GM23338 (cell line): ENCODE results near the gene CRADD.

ENCODE experiments used
- CREB1 ChIP-seq: fragments of 250-450 bp; sonication (Bioruptor Pico); IDR thresholded peaks from 2 replicates; pipeline ENCODE4 v1.5.0; 2020; ENCODE audit warnings: low read depth, mild to moderate bottlenecking, moderate library complexity
- EZH2 ChIP-seq: fragments of 200-600 bp; sonication (generic); IDR thresholded peaks from one replicate; pipeline ENCODE4 v1.8.0; 2017; ENCODE audit warnings: antibody characterized with exemption, mild to moderate bottlenecking, low read depth; ENCODE audit not compliant: unreplicated experiment
- EZH2phosphoT487 ChIP-seq: fragments of 200-600 bp; sonication (generic); IDR thresholded peaks from one replicate; pipeline ENCODE4 v1.8.1; 2018; ENCODE audit warnings: antibody characterized with exemption; ENCODE audit not compliant: unreplicated experiment
- JUNB ChIP-seq: IDR thresholded peaks from one replicate; pipeline ENCODE4 v1.6.1; 2016; ENCODE audit warnings: antibody characterized with exemption; ENCODE audit not compliant: unreplicated experiment
- NANOG ChIP-seq: IDR thresholded peaks from 2 replicates; pipeline ENCODE4 v1.6.1; 2016; ENCODE audit warnings: antibody characterized with exemption, borderline replicate concordance
- POLR2AphosphoS5 ChIP-seq: IDR thresholded peaks from 2 replicates; pipeline ENCODE4 v1.6.1; 2016; ENCODE audit warnings: antibody characterized with exemption, low read depth
- ZNF114 ChIP-seq: fragments of 250-450 bp; sonication (Bioruptor Pico); IDR thresholded peaks from 2 replicates; pipeline ENCODE4 v1.5.0; 2020; ENCODE audit warnings: mild to moderate bottlenecking, moderate library complexity
- TF ChIP-seq, protein P1 (sequence below), 2 experiments: fragments of 200-600 bp in 1 of 2; sonication (generic) in 1 of 2; conservative IDR thresholded peaks; 2 replicates each; pipeline versions ENCODE4 v1.5.1 to v1.6.1; 2016 to 2017; ENCODE audit warnings: antibody characterized with exemption in 2 of 2, low read depth in 2 of 2, mild to moderate bottlenecking in 2 of 2, moderate library complexity in 1 of 2
- TF ChIP-seq, protein P2 (sequence below): IDR thresholded peaks from one replicate; pipeline ENCODE4 v1.6.1; 2018; ENCODE audit warnings: antibody characterized with exemption; ENCODE audit not compliant: unreplicated experiment

GRCh38 chr12:93638954-93639353 lies 38.2 kb upstream of the CRADD start:
- TF ChIP-seq POLR2AphosphoS5 (no peak), CREB1 (CRISPR knock-in tag) (no peak), EZH2 (no peak), EZH2phosphoT487 (no peak), JUNB (no peak), NANOG (no peak), ZNF114 (CRISPR knock-in tag) (no peak)
- TF ChIP-seq, protein P1, sequence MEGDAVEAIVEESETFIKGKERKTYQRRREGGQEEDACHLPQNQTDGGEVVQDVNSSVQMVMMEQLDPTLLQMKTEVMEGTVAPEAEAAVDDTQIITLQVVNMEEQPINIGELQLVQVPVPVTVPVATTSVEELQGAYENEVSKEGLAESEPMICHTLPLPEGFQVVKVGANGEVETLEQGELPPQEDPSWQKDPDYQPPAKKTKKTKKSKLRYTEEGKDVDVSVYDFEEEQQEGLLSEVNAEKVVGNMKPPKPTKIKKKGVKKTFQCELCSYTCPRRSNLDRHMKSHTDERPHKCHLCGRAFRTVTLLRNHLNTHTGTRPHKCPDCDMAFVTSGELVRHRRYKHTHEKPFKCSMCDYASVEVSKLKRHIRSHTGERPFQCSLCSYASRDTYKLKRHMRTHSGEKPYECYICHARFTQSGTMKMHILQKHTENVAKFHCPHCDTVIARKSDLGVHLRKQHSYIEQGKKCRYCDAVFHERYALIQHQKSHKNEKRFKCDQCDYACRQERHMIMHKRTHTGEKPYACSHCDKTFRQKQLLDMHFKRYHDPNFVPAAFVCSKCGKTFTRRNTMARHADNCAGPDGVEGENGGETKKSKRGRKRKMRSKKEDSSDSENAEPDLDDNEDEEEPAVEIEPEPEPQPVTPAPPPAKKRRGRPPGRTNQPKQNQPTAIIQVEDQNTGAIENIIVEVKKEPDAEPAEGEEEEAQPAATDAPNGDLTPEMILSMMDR (conservative IDR thresholded peaks at IDR 0.05; ENCODE audit: low read depth in 2 of 2) = no peak
- TF ChIP-seq, protein P2, sequence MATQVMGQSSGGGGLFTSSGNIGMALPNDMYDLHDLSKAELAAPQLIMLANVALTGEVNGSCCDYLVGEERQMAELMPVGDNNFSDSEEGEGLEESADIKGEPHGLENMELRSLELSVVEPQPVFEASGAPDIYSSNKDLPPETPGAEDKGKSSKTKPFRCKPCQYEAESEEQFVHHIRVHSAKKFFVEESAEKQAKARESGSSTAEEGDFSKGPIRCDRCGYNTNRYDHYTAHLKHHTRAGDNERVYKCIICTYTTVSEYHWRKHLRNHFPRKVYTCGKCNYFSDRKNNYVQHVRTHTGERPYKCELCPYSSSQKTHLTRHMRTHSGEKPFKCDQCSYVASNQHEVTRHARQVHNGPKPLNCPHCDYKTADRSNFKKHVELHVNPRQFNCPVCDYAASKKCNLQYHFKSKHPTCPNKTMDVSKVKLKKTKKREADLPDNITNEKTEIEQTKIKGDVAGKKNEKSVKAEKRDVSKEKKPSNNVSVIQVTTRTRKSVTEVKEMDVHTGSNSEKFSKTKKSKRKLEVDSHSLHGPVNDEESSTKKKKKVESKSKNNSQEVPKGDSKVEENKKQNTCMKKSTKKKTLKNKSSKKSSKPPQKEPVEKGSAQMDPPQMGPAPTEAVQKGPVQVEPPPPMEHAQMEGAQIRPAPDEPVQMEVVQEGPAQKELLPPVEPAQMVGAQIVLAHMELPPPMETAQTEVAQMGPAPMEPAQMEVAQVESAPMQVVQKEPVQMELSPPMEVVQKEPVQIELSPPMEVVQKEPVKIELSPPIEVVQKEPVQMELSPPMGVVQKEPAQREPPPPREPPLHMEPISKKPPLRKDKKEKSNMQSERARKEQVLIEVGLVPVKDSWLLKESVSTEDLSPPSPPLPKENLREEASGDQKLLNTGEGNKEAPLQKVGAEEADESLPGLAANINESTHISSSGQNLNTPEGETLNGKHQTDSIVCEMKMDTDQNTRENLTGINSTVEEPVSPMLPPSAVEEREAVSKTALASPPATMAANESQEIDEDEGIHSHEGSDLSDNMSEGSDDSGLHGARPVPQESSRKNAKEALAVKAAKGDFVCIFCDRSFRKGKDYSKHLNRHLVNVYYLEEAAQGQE = no peak
